Adipocyte (in vitro differentiated cells): ENCODE data around the gene BRCA1.
A peak's percentile ranks its signal among the peaks of the same experiment; 100 is the strongest.

Experiments
- DNase-seq: peaks from one replicate; pipeline ENCODE4 v3.0.0-alpha.2; 2015; ENCODE audit warnings: low read depth
- H3K27me3 ChIP-seq: replicated peaks from 2 replicates; pipeline ENCODE4 v1.7.0; 2013; ENCODE audit warnings: mild to moderate bottlenecking, low read length, moderate library complexity; ENCODE audit not compliant: control insufficient read depth, insufficient read depth
- H3K36me3 ChIP-seq: 2 replicates; pipeline ENCODE4 v1.7.0; 2013; ENCODE audit warnings: low read length, mild to moderate bottlenecking, moderate library complexity; ENCODE audit not compliant: control insufficient read depth, insufficient read depth, severe bottlenecking
- H3K4me1 ChIP-seq: 2 replicates; pipeline ENCODE4 v1.7.0; 2013; ENCODE audit warnings: mild to moderate bottlenecking, low read length, moderate library complexity; ENCODE audit not compliant: control insufficient read depth, insufficient read depth
- H3K4me3 ChIP-seq: 2 replicates; pipeline ENCODE4 v1.7.0; 2013; ENCODE audit warnings: mild to moderate bottlenecking, low read length, moderate library complexity
- H3K9ac ChIP-seq: 2 replicates; pipeline ENCODE4 v1.7.0; 2013; ENCODE audit warnings: mild to moderate bottlenecking, low read length, moderate library complexity
- H3K9me3 ChIP-seq: 2 replicates; pipeline ENCODE4 v1.7.0; 2013; ENCODE audit warnings: mild to moderate bottlenecking, low read length, moderate library complexity; ENCODE audit not compliant: control insufficient read depth

The BRCA1 gene

GRCh38 chr17:43020030-43020621 lies 105.0 kb downstream of the BRCA1 start:
- DNase-seq, result no peak
- Histone ChIP-seq H3K9ac (peak overlapping the region; percentile 98), H3K27me3 (no peaks in the 10 kb centered on the region), H3K9me3 (no peaks in the 10 kb centered on the region), H3K36me3 (peaks cover 32% of the 10 kb centered on the region), H3K4me3 (peak overlapping the region; percentile 99), H3K4me1 (peaks cover 43% of the 10 kb centered on the region)

- DNase-seq, result no peak
- Histone ChIP-seq H3K9ac (peak overlapping the region; percentile 98), H3K4me3 (peak overlapping the region; percentile 99), H3K36me3 (peaks cover 37% of the 10 kb centered on the region), H3K4me1 (peaks cover 47% of the 10 kb centered on the region), H3K9me3 (no peaks in the 10 kb centered on the region), H3K27me3 (no peaks in the 10 kb centered on the region)
Measured at GRCh38 chr17:43019418-43019817, 105.7 kb downstream of the BRCA1 start.

- H3K9me3 ChIP-seq, result no peaks in the 10 kb centered on the region
- peaks cover 42% of the 10 kb centered on the region for H3K36me3 ChIP-seq
- H3K4me1 ChIP-seq, result peaks cover 52% of the 10 kb centered on the region
- no peaks in the 10 kb centered on the region for H3K27me3 ChIP-seq
- peak overlapping the region; percentile 99 for H3K4me3 ChIP-seq
- DNase-seq, result no peak
- peak overlapping the region; percentile 98 for H3K9ac ChIP-seq
Measured at GRCh38 chr17:43018932-43019331, 106.2 kb downstream of the BRCA1 start.

GRCh38 chr17:43018008-43018853 lies 106.9 kb downstream of the BRCA1 start:
- Histone ChIP-seq H3K36me3 (peaks cover 47% of the 10 kb centered on the region), H3K27me3 (no peaks in the 10 kb centered on the region), H3K4me3 (peak overlapping the region; percentile 99), H3K9ac (peak overlapping the region; percentile 98), H3K9me3 (no peaks in the 10 kb centered on the region), H3K4me1 (peaks cover 55% of the 10 kb centered on the region)
- DNase-seq, result no peak

GRCh38 chr17:43016216-43016615 lies 108.9 kb downstream of the BRCA1 start:
- Histone ChIP-seq H3K36me3 (peaks cover 54% of the 10 kb centered on the region), H3K4me1 (peaks cover 62% of the 10 kb centered on the region), H3K9me3 (no peaks in the 10 kb centered on the region), H3K4me3 (no peak overlapping the region), H3K9ac (peak overlapping the region; percentile 14), H3K27me3 (no peaks in the 10 kb centered on the region)
- DNase-seq, result no peak

DNA sequence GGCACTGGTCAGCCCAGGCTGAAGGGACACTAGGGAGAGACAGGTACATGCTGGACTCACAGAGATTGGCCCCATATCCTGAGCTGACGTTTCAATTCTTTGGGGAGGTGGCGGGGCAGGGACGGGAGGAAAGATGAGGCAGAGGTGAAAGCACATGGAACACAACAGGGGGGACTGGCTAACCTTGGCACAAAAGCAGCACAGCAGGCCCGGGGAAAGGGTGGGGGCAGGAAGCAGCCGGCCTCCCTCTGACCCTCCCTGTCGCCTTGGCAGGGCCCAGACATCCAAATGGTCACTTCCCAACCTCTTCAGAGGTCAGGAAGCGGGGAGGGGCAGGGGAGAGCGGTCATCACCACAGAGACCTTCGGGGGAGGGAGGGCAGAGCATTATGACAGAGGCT lies 109.6 kb downstream of the BRCA1 start:
- no peak overlapping the region for H3K4me3 ChIP-seq
- H3K36me3 ChIP-seq, result peaks cover 54% of the 10 kb centered on the region
- H3K27me3 ChIP-seq, result no peaks in the 10 kb centered on the region
- peaks cover 62% of the 10 kb centered on the region for H3K4me1 ChIP-seq
- no peak for DNase-seq
- peak overlapping the region; percentile 19 for H3K9ac ChIP-seq
- H3K9me3 ChIP-seq, result no peaks in the 10 kb centered on the region

DNA sequence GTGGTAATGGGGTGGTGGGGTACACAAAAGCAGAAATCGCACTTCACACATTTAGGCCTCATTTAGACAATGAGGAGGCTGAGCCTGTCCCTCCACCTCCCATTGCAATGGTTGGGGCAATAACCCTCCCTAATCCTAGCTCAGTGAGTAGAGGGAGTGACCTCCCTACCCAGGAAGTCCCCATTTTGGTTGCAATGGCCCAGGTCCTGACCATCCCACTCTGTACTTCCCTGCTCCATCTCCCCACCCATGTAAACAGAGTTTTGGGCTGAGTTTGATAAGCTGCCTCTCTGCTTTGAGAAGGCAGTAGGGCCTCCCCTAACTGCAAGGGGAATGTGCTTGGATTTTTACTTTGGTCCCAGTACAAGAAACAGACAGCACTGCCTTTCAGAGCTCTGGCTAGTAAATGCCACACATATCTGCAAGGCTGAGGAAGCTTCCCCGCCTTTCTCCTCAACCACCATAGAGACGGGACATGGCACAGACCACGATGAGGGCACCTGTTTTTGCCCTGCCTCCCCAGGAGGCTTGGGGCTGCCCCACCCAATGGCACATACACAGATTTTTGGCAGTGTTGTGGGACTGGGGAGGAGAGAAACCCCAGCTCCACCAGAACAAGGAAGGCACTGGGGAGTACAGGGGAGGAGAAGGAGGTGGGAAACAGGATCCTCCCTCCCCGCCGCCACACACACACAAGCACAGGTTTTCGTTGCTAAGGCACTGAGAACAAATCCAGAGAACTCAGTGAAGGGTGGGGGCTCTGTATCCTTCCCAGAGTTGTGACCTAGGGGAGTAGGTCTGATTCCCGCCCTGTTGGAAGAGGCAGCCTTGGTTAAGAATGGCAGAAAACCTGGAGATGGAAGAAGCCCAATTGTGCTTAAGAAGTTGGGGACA lies 110.3 kb downstream of the BRCA1 start:
- H3K9ac ChIP-seq, result peak overlapping the region; percentile 20
- H3K9me3 ChIP-seq, result no peaks in the 10 kb centered on the region
- H3K4me3 ChIP-seq, result no peak overlapping the region
- H3K27me3 ChIP-seq, result no peaks in the 10 kb centered on the region
- no peak for DNase-seq
- peaks cover 54% of the 10 kb centered on the region for H3K36me3 ChIP-seq
- peaks cover 55% of the 10 kb centered on the region for H3K4me1 ChIP-seq

DNA sequence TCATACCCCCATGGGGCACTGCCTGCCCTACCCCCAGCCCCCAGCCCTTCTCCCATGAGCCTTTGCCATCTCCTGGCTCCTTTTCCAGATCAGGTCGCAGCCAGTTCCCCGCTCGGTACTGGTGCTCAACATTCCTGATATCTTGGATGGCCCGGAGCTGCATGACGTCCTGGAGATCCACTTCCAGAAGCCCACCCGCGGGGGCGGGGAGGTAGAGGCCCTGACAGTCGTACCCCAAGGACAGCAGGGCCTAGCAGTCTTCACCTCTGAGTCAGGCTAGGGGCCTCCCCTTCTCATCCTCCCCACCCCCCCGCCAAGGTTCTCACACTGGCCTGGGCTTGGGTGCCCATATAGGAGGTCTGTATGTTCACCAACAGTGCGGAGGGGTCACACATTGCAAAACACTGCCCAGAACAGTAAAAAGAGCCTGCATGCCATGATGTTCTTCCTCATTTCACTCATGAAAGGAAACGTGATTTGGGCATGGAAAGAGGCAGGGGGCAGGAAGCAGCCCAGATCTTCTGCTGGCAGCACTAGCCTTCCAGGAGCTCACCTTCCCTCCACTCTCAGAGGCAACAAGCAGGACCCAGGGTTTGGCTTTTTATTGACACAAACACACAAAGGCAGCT lies 111.0 kb downstream of the BRCA1 start:
- Histone ChIP-seq H3K9me3 (no peaks in the 10 kb centered on the region), H3K27me3 (no peaks in the 10 kb centered on the region), H3K4me3 (no peak overlapping the region), H3K4me1 (peaks cover 47% of the 10 kb centered on the region), H3K36me3 (peaks cover 54% of the 10 kb centered on the region), H3K9ac (no peak overlapping the region)
- DNase-seq, result no peak

DNA sequence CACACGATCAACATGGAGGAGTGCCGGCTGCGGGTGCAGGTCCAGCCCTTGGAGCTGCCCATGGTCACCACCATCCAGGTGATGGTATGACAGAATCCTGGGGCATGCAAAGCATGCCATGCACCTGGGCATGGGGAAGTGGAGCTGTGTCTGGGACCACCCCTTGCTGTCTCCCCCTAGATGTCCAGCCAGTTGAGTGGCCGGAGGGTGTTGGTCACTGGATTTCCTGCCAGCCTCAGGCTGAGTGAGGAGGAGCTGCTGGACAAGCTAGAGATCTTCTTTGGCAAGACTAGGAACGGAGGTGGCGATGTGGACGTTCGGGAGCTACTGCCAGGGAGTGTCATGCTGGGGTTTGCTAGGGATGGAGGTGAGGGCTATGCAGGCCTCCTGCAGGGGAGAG lies 111.9 kb downstream of the BRCA1 start:
- no peaks in the 10 kb centered on the region for H3K9me3 ChIP-seq
- H3K4me3 ChIP-seq, result no peak overlapping the region
- no peak overlapping the region for H3K9ac ChIP-seq
- peaks cover 49% of the 10 kb centered on the region for H3K36me3 ChIP-seq
- no peaks in the 10 kb centered on the region for H3K27me3 ChIP-seq
- peaks cover 39% of the 10 kb centered on the region for H3K4me1 ChIP-seq
- DNase-seq, result no peak

DNA sequence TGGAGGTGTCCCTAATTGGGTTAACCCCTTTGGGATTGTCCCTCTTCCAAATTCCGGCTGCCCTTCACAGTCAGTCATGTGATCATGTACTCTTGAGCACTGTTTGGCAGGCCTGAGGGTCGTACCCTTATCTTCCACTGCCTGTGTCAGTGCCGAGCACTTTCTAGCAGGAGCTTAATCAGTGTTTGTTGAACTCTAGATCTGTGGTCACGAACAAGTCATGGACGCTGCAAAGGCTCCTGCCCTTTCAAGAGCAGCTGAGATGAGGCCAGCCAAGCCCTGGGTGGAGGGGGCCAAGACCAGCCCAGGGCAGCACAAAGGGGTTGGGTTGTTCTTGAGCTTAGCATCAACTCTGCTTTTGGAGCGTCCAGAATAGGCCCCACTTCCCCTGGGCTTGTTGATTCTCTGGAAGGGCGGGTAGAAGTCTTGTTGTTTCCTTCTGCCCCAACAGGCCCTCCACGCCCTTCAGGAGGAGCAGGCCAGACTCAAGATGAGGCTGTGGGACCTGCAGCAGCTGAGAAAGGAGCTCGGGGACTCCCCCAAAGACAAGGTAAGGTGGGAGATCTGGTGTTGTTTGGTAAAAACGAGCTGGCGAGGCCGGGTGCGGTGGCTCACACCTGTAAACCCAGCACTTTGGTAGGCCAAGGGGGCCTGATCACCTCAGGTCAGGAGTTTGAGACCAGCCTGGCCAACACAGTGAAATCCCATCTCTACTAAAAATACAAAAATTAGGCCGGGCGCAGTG lies 113.3 kb downstream of the BRCA1 start:
- Histone ChIP-seq H3K36me3 (peaks cover 38% of the 10 kb centered on the region), H3K9ac (peak overlapping the region; percentile 41), H3K9me3 (no peaks in the 10 kb centered on the region), H3K27me3 (no peaks in the 10 kb centered on the region), H3K4me3 (peak overlapping the region; percentile 11), H3K4me1 (peaks cover 35% of the 10 kb centered on the region)
- no peak for DNase-seq
